ENCODE results near the gene MSH3. TPM values are rescaled to one million over a fixed set of nuclear protein-coding genes. Genes with fewer than 3 reads are reported as not detected.

Gene MSH3
- polyA plus RNA-seq, 1 of the 3 experiments (the other 2 are of a cell fraction): 3.5 TPM

GRCh38 chr5:80760680-80761079 lies 106.2 kb downstream of the MSH3 start:
- WGBS (ENCODE audit: low lambda C conversion rate): 88% methylated on average over 1 of the region's 1 CpG
- ChIA-PET POLR2A (no interaction called here), CTCF (no interaction called here)
- Histone ChIP-seq H3K9me3 (no peaks in the 10 kb centered on the region), H3K9me2 (no peaks in the 10 kb centered on the region), H3K36me3 (replicated peaks in 1 of 2; ENCODE audit: control insufficient read depth in 1 of 2, insufficient read depth in 2 of 2, low read length in 1 of 2) (peaks cover 14% of the 10 kb centered on the region in 2 experiments), H3K4me3 (ENCODE audit: low read depth in 2 of 2, low read length in 1 of 2) (no peak overlapping the region), H3K4me2 (no peak overlapping the region), H3K4me1 (ENCODE audit: control insufficient read depth in 1 of 2, insufficient read depth in 2 of 2, low read depth in 1 of 2, low read length in 1 of 2) (no peaks in the 10 kb centered on the region), H2AFZ (ENCODE audit: low read depth) (no peak overlapping the region), H4K20me1 (ENCODE audit: insufficient read depth) (no peaks in the 10 kb centered on the region), H3K9ac (no peak overlapping the region), H3K27me3 (ENCODE audit: insufficient read depth) (no peaks in the 10 kb centered on the region), H3K79me2 (ENCODE audit: insufficient read depth) (no peaks in the 10 kb centered on the region), H3K27ac (ENCODE audit: low read depth in 2 of 2, low read length in 1 of 2) (no peak overlapping the region), H3F3A (replicated peaks; ENCODE audit: insufficient read depth) (no peaks in the 10 kb centered on the region)
- DNase-seq: no peak
- TF ChIP-seq GATA2 (CRISPR knock-in tag; IDR thresholded peaks at IDR 0.05): no peak
- no peak for TF ChIP-seq TEAD4 (IDR thresholded peaks at IDR 0.05; ENCODE audit: borderline replicate concordance, insufficient read depth)
- no peak for TF ChIP-seq RAD21 (IDR thresholded peaks at IDR 0.05; ENCODE audit: low read length)
- TF ChIP-seq USF2 (IDR thresholded peaks at IDR 0.05; ENCODE audit: borderline replicate concordance, low read depth, low read length): no peak
- no peak for TF ChIP-seq FOXM1 (IDR thresholded peaks at IDR 0.05; ENCODE audit: low read depth)
- no peak for TF ChIP-seq GABPA (IDR thresholded peaks at IDR 0.05; ENCODE audit: low read depth)
- TF ChIP-seq MAX (IDR thresholded peaks at IDR 0.05; ENCODE audit: low read depth): no peak
- no peak for TF ChIP-seq ZBTB33 (IDR thresholded peaks at IDR 0.05; ENCODE audit: borderline replicate concordance, low read depth)
- no peak for TF ChIP-seq CTCF (IDR thresholded peaks at IDR 0.05)
- TF ChIP-seq EP300 (IDR thresholded peaks at IDR 0.05; ENCODE audit: borderline replicate concordance in 1 of 2, low read depth in 1 of 2, low read length in 1 of 2): no peak
- TF ChIP-seq IRF3 (IDR thresholded peaks at IDR 0.05; ENCODE audit: low read depth, low read length): no peak
- TF ChIP-seq TCF12 (IDR thresholded peaks at IDR 0.05): no peak
- TF ChIP-seq MXI1 (IDR thresholded peaks at IDR 0.05; ENCODE audit: low read depth, low read length): no peak
- TF ChIP-seq EZH2phosphoT487 (IDR thresholded peaks at IDR 0.05; ENCODE audit: borderline replicate concordance, low read depth): no peak
- TF ChIP-seq TAF1 (IDR thresholded peaks at IDR 0.05; ENCODE audit: borderline replicate concordance, low read depth, low read length): no peak
- no peak for TF ChIP-seq NRF1 (IDR thresholded peaks at IDR 0.05; ENCODE audit: low read depth, low read length)
